Choroid plexus epithelial cell (primary cell): ENCODE results near the gene CDC42BPB.

Experiments
- DNase-seq: peaks from one replicate; pipeline ENCODE4 v3.0.0-alpha.2; 2010; ENCODE audit warnings: low read depth
- H3K4me3 ChIP-seq: 2 replicates; pipeline ENCODE4 v1.5.1; 2011; ENCODE audit warnings: low read depth, mild to moderate bottlenecking, control low read depth, low read length, moderate library complexity
- TF ChIP-seq, protein P1 (sequence below): conservative IDR thresholded peaks from 2 replicates; pipeline ENCODE4 v1.5.1; 2011; ENCODE audit warnings: low read depth, mild to moderate bottlenecking, control low read depth, inconsistent platforms, low read length, moderate library complexity

CDC42BPB gene

DNA sequence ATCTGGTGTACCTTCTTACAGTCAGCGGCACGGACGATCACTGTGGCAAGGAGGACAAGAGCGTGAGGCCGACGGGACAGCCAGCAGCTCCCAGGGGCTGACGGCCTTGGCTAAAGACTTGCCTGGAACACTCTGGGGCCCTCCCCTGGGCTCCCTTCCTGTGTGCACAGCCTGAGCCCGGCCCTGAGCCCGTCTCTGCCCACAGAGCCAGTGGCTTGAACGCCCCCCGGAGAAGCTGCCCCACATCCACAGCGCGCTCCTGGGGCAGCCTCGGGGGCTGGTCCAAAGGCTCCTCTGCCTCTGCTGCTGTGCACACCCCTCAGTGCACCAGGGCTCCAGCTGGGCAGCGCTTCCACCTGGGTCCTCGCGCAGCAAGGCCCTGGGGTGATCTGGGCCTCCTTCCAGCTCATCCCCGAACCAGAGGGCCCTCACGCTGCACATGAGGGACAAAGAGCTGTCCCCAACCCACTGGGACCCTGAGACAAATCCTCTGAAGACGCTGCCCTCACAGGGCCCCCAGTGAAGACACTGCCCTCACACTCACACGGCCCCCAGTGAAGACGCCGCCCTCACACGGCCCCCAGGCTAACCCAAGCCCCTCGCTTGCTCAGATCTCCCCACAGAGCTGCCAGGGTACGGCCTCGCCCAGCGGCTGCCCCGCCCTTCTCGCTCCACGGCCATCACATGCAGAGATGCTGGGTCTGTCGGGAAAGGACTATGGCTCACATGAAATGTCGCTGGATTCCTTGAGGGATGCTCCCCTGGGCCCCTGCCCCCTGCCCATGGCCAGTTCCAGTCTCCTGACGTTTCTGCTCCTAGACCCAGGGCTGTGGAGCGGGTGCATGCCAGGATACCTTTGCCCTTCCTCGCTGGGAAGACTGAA lies 112.7 kb downstream of the CDC42BPB start:
- no peak overlapping the region for H3K4me3 ChIP-seq
- TF ChIP-seq, protein P1, sequence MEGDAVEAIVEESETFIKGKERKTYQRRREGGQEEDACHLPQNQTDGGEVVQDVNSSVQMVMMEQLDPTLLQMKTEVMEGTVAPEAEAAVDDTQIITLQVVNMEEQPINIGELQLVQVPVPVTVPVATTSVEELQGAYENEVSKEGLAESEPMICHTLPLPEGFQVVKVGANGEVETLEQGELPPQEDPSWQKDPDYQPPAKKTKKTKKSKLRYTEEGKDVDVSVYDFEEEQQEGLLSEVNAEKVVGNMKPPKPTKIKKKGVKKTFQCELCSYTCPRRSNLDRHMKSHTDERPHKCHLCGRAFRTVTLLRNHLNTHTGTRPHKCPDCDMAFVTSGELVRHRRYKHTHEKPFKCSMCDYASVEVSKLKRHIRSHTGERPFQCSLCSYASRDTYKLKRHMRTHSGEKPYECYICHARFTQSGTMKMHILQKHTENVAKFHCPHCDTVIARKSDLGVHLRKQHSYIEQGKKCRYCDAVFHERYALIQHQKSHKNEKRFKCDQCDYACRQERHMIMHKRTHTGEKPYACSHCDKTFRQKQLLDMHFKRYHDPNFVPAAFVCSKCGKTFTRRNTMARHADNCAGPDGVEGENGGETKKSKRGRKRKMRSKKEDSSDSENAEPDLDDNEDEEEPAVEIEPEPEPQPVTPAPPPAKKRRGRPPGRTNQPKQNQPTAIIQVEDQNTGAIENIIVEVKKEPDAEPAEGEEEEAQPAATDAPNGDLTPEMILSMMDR, result no peak
- DNase-seq, result no peak

DNA sequence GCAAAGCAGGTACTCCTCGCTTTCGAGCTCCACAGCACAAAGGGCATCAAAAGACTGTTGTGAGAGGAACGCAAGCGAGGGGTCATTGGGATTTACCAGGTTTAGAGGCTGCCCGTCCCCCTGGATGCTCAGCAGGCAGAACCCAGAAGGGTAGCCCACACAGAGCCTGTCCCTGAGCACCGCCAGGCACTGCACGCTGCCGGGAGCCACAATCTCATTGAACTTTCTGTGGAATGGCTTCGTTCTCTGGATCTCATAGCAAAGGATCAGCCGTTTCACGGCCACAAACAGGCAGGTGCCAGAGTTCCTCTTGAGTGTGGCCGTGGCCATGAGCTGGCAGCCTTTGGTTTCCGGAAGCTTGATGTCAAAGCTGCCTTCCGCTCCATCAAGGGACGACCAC lies 113.4 kb downstream of the CDC42BPB start:
- no peak for DNase-seq
- H3K4me3 ChIP-seq, result no peak overlapping the region
- TF ChIP-seq, protein P1, result no peak

DNA sequence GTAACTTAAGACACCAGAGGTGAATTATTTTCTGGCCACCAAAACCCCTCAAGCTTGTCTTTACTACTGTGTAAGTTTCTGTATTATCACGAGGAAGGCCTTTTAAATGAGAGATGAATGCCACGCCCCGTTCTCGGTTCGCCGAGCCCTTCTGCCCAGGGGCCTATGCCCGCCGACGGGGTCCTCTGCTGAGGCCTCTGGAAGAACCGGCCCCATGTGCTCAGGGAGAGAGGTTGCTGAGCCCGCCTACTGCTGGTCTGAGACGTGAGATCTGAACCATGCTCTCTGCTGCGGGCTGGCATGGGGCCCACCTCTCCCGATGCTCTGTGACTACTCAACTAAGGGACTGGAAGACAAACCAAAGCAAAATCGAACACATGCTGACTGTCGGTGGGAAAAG lies 113.9 kb downstream of the CDC42BPB start:
- no peak for DNase-seq
- TF ChIP-seq, protein P1, result no peak
- no peak overlapping the region for H3K4me3 ChIP-seq

DNA sequence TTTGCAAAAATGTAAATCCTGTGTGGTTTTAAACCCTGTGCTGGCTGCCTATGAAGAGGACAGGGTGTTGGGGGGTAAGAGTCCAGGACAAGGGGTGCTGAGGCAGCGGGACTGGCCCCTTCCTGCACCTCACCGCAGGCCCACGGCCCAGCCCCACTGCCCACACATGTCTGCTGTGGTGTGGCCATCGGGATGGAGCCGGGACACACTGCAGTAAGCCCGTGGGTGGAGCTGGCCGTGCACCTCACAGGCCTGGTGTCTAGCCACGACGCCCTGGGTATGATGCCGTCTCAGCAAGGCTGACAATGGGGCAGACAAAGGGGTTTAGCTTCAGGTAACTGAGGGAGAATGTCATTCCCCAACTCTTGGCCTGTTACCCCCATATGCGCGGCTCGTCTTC lies 115.3 kb downstream of the CDC42BPB start:
- TF ChIP-seq, protein P1, result no peak
- DNase-seq, result no peak
- no peak overlapping the region for H3K4me3 ChIP-seq

DNA sequence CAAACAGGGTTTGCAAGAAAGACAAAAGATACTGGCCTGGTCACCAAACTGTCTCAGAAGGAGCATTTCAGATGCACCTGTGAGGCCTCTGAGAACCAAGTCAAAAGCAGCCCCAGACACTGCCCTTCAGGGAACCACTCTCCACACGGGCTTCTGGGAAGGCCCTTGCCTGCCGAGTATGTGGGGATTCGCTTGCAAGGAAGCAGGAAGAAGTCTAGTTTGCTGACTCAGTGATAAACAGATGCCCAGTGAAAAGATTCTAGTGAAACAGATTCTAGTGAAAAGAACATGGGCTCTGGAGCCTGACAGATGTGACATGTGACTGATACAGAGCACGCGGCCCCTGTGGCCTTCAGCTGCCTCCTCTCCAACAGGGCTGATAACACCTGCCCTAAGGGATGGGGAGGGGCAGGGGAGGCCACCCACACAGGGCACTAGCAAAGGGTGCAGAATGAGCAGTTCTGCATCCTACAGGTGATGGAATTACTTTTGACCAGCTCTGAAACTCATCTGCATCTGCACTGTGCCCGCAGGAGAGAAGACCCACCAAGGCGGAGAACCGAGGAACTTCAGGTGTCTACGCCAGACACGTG lies 115.8 kb downstream of the CDC42BPB start:
- TF ChIP-seq, protein P1, result no peak
- no peak overlapping the region for H3K4me3 ChIP-seq
- no peak for DNase-seq

DNA sequence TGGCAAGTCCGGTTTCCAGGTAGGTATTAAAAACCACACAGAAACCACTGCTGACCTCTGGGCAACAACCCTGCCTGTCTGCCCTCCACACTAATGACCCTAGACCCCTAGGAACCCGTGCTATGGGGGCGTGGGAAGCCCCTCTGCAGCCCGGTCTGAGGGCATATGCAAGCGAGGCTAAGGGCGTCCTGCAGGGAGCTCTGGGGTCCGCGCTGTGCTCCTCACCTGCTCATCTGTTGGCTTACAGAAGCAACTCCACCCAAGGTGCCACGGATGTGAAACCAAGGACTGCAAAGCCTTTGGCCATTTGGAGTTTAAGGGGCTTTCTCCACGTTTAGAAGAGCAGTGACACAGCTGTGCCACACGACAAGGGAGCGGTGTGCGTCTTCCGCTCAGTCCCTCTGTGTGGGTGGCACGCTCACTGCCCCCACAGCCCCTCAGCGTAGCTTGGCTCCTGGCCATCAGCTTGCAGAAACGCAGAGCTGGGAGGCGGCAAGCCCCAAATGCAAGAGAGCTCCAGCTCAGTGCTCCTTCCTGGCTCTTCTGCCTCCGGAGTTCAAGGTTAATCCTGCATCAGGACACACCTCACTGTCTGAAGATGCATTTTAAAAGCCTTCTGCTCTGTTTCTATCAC lies 116.5 kb downstream of the CDC42BPB start:
- TF ChIP-seq, protein P1, result no peak

More for the DNA sequence above, 116.5 kb downstream of the CDC42BPB start:
- no peak overlapping the region for H3K4me3 ChIP-seq
- no peak for DNase-seq
